NOMO-1 treated with dmso at 0.1 percent for 144 hours (cell line): ENCODE data around the gene MAP3K19.
A peak's percentile ranks its signal among the peaks of the same experiment; 100 is the strongest.

Source experiments
- DNase-seq: peaks from one replicate; lab custom pipeline; 2025; ENCODE audit not compliant: unreplicated experiment; lab: John Stamatoyannopoulos, UW

Gene MAP3K19

GRCh38 chr2:134934641-134935040, 112.6 kb downstream of the MAP3K19 start:
- DNase-seq: no peak

- DNase-seq: no peak
Observed at GRCh38 chr2:134934150-134934549, 113.1 kb downstream of the MAP3K19 start.

- DNase-seq: no peak
Observed at GRCh38 chr2:134933732-134934131, 113.5 kb downstream of the MAP3K19 start.

- DNase-seq: no peak
Observed at GRCh38 chr2:134932864-134933526, 114.3 kb downstream of the MAP3K19 start.

- DNase-seq: no peak
Observed at GRCh38 chr2:134927195-134927594, 120.1 kb downstream of the MAP3K19 start.

GRCh38 chr2:134926231-134926931, 120.9 kb downstream of the MAP3K19 start:
- DNase-seq: no peak

- no peak for DNase-seq
Observed at GRCh38 chr2:134924912-134925311, 122.3 kb downstream of the MAP3K19 start.

GRCh38 chr2:134919341-134920210, 127.7 kb downstream of the MAP3K19 start:
- DNase-seq: no peak

GRCh38 chr2:134918526-134919340, 128.5 kb downstream of the MAP3K19 start, which contains the start of gene CCNT2:
CCNT2 (plus strand) TSS chr2:134918822; CDS start chr2:134918855, 33 bp downstream.
- peak; percentile 99 for DNase-seq

- peak; percentile 99 for DNase-seq
Observed at GRCh38 chr2:134917888-134918525, 129.2 kb downstream of the MAP3K19 start.

GRCh38 chr2:134917360-134917865, 129.8 kb downstream of the MAP3K19 start:
- DNase-seq: no peak
